Endothelial cell of umbilical vein (primary cell): Measurements from ENCODE around the gene SEMA5A. TPM values are rescaled to one million over a fixed set of nuclear protein-coding genes. Genes with fewer than 3 reads are reported as not detected.

Source experiments
- BruUV-seq: library from RNA; stranded (reverse); fragments of 400-500 nt; replicated peaks from 2 replicates; lab custom pipeline; 2021; lab: Mats Ljungman, UMichigan
- CTCF ChIA-PET: fragments of 300-600, 350-600 bp; sonication (Branson Sonifier 250); formaldehyde crosslinking; loops from one replicate; lab custom pipeline; 2021; ENCODE audit warnings: antibody characterized with exemption, inconsistent platforms; lab: Charles Lee
- POLR2A ChIA-PET: fragments of 300-600, 350-600 bp; sonication (Branson Sonifier 250); formaldehyde crosslinking; loops from one replicate; lab custom pipeline; 2021; ENCODE audit warnings: antibody characterized with exemption, inconsistent platforms; lab: Charles Lee
- DNase-seq: peaks from one replicate; pipeline ENCODE4 v3.0.0-alpha.2; 2011; ENCODE audit warnings: low read depth, low spot score
- FAIRE-seq: peaks from 2 replicates; lab custom pipeline; 2011; peaks lifted over from hg19 to GRCh38; lab: Jason Lieb, UNC
- H2AFZ ChIP-seq: 2 replicates; pipeline ENCODE4 v1.6.0; 2012; ENCODE audit warnings: low read depth, low read length, control low read depth, inconsistent platforms
- H3K27ac ChIP-seq: 2 replicates; pipeline ENCODE4 v1.5.1; 2011; ENCODE audit warnings: low read depth, mild to moderate bottlenecking, control low read depth, low read length, moderate library complexity; ENCODE audit not compliant: insufficient read depth
- H3K27me3 ChIP-seq, 2 experiments: 2 replicates each; pipeline versions ENCODE4 v1.6.0 to v1.6.1; 2011; ENCODE audit warnings: low read length in 2 of 2, mixed read lengths in 1 of 2; ENCODE audit not compliant: control insufficient read depth in 2 of 2, insufficient read depth in 2 of 2
- H3K36me3 ChIP-seq, 2 experiments: 2 replicates in 1 of 2; 3 replicates in 1 of 2; pipeline ENCODE4 v1.5.1; 2011; ENCODE audit warnings: low read length in 2 of 2, mild to moderate bottlenecking in 1 of 2, moderate library complexity in 1 of 2; ENCODE audit not compliant: control insufficient read depth in 2 of 2, insufficient read depth in 2 of 2; ENCODE audit errors: extremely low read depth in 1 of 2
- H3K4me1 ChIP-seq: 3 replicates; pipeline ENCODE4 v1.5.1; 2011; ENCODE audit warnings: mild to moderate bottlenecking, low read length; ENCODE audit not compliant: control insufficient read depth, insufficient read depth; ENCODE audit errors: extremely low read depth
- H3K4me2 ChIP-seq: 2 replicates; pipeline ENCODE4 v1.6.1; 2011; ENCODE audit warnings: low read length, control low read depth, mixed read lengths; ENCODE audit not compliant: insufficient read depth
- H3K4me3 ChIP-seq, 3 experiments: fragments of 200-600 bp in 1 of 3; sonication (generic), shearing (Covaris generic) in 1 of 3; replicated peaks in 1 of 3; 2 replicates each; pipeline ENCODE4 v1.5.1; 2011 to 2016; ENCODE audit warnings: control low read depth in 3 of 3, low read length in 3 of 3, mild to moderate bottlenecking in 2 of 3, inconsistent platforms in 1 of 3, low read depth in 1 of 3, moderate library complexity in 1 of 3; ENCODE audit not compliant: insufficient read depth in 1 of 3
- H3K79me2 ChIP-seq: 2 replicates; pipeline ENCODE4 v1.6.0; 2012; ENCODE audit warnings: low read length, inconsistent platforms; ENCODE audit not compliant: control insufficient read depth, insufficient read depth
- H3K9ac ChIP-seq: replicated peaks from 2 replicates; pipeline ENCODE3; 2011; ENCODE audit warnings: low read length, control low read depth; ENCODE audit not compliant: insufficient read depth; ENCODE audit errors: extremely low read depth
- H3K9me1 ChIP-seq: replicated peaks from 3 replicates; pipeline ENCODE4 v1.6.0; 2011; ENCODE audit warnings: mild to moderate bottlenecking, low read length; ENCODE audit not compliant: control insufficient read depth, insufficient read depth; ENCODE audit errors: extremely low read depth
- H3K9me3 ChIP-seq: replicated peaks from 2 replicates; pipeline ENCODE4 v1.5.1; 2012; ENCODE audit warnings: low read length, inconsistent platforms; ENCODE audit not compliant: control insufficient read depth, insufficient read depth
- H4K20me1 ChIP-seq: replicated peaks from 2 replicates; pipeline ENCODE3; 2011; ENCODE audit warnings: mild to moderate bottlenecking, low read length; ENCODE audit not compliant: control insufficient read depth, insufficient read depth; ENCODE audit errors: extremely low read depth
- EZH2 ChIP-seq: IDR thresholded peaks from 2 replicates; pipeline ENCODE4 v1.6.1; 2012; ENCODE audit warnings: borderline replicate concordance, low read depth, mild to moderate bottlenecking, moderate library complexity, low read length, inconsistent platforms; ENCODE audit not compliant: severe bottlenecking
- FOS ChIP-seq: IDR thresholded peaks from 2 replicates; pipeline ENCODE4 v1.6.1; 2011; ENCODE audit warnings: mild to moderate bottlenecking, low read length, moderate library complexity, borderline replicate concordance; ENCODE audit not compliant: insufficient read depth
- JUN ChIP-seq: IDR thresholded peaks from 2 replicates; pipeline ENCODE4 v1.6.1; 2011; ENCODE audit warnings: borderline replicate concordance, low read depth; ENCODE audit not compliant: insufficient read length, insufficient read depth
- MYC ChIP-seq: IDR thresholded peaks from one replicate; pipeline ENCODE4 v1.6.1; 2011; ENCODE audit warnings: mild to moderate bottlenecking, low read depth, low read length
- POLR2A ChIP-seq: IDR thresholded peaks from 2 replicates; pipeline ENCODE4 v1.6.1; 2012; ENCODE audit warnings: low read depth, mild to moderate bottlenecking, control low read depth, low read length
- POLR2AphosphoS5 ChIP-seq: IDR thresholded peaks from 2 replicates; pipeline ENCODE4 v1.6.1; 2012; ENCODE audit warnings: low read depth, mild to moderate bottlenecking, control low read depth, low read length, moderate library complexity; ENCODE audit not compliant: insufficient read depth
- dilution Hi-C: fragments of 300-500 bp; cut with MboI; formaldehyde crosslinking; loops from one replicate; pipeline ENCODE4 v1.15.0; 2019; ENCODE audit warnings: low sequenced_read_pairs; ENCODE audit not compliant: extremely low pct_ligation_motif_present
- intact Hi-C: fragments of 100-400 bp; cut with micrococcal nuclease; formaldehyde crosslinking; loops from one replicate; pipeline ENCODE4 v1.10.0; 2022
- polyA plus RNA-seq, 4 experiments: library from polyadenylated mRNA; depleted of rRNA in 3 of 4; stranded (reverse) in 3 of 4; unstranded in 1 of 4; fragments of >200 nt; gene quantifications; 2 replicates each; pipeline versions ENCODE4 v1.2.1 to v1.2.3, GENCODE V29; 2011 to 2012; ENCODE audit warnings: missing spikeins in 1 of 4
- total RNA-seq: library from RNA; stranded (reverse); gene quantifications from 2 replicates; pipeline ENCODE4 v1.2.3, GENCODE V29; 2021
- TF ChIP-seq, protein P1 (sequence below), 2 donors: IDR thresholded peaks; 1 replicate in 1 of 2; 2 replicates in 1 of 2; pipeline ENCODE4 v1.5.1; 2011; ENCODE audit warnings: low read length in 2 of 2, mild to moderate bottlenecking in 2 of 2, moderate library complexity in 2 of 2, control low read depth in 1 of 2, inconsistent platforms in 1 of 2, low read depth in 1 of 2; ENCODE audit not compliant: insufficient read depth in 1 of 2; ENCODE audit errors: extremely low read depth in 1 of 2
- TF ChIP-seq, protein P2 (sequence below): IDR thresholded peaks from 2 replicates; pipeline ENCODE4 v1.6.1; 2011; ENCODE audit not compliant: insufficient read depth, insufficient read length

SEMA5A gene
- total and polyA plus RNA-seq, 2 donors (not counting 3 experiments of a cell fraction or from before 2014, with no cell fraction given): 0.04 to 0.06 TPM

DNA sequence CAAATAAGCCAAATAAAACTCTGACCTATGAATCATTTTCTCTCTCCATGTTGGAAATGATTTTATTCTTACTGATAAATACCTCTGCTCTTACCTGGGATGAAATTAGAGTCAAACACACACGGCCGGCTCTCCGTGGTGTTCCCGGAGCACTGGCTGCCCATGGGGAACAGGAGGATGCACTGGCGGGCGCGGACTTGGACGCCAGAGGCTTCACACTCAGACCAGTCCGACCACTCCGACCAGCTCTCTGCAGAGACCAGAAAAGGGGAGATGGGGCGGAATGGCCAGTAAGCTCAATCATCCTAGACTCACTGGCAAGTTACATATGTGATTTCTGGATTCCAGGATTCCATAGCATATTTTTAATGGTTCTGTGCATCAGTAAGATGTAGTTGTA is 494.1 kb downstream of the SEMA5A start:
- Histone ChIP-seq H3K27ac (no peak overlapping the region), H3K79me2 (no peaks in the 10 kb centered on the region), H4K20me1 (no peaks in the 10 kb centered on the region), H3K36me3 (no peaks in the 10 kb centered on the region), H3K4me2 (no peak overlapping the region), H3K4me1 (no peaks in the 10 kb centered on the region), H3K27me3 (no peaks in the 10 kb centered on the region), H3K9ac (no peak overlapping the region), H3K9me3 (no peaks in the 10 kb centered on the region), H3K9me1 (no peaks in the 10 kb centered on the region), H3K4me3 (no peak overlapping the region), H2AFZ (no peak overlapping the region)
- no peak for FAIRE-seq
- ChIA-PET CTCF (no interaction called here), POLR2A (no interaction called here)
- no TSS peak for BruUV-seq
- TF ChIP-seq JUN (no peak), MYC (no peak)
- no peak for DNase-seq
- intact Hi-C loops: no loop called here
- dilution Hi-C loops: no loop called here

DNA sequence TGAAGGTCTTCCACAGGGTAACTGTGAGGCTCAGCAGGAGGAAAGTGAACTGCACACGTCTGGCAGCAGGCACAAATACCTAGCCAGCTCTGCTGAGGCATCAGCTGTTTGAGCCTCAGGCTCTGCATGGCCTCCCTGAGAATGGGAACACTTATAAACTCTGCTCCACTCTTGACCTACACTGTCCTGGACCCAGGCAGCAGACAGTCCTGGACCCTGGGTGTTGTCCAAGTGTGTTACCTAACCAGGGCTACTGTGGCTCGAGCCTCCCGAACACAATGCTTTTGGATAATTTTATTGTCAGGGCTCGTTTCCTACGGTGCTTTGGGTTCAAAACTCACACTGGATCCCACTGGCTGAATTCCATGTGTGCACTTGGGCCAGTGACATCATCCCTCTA is 497.9 kb downstream of the SEMA5A start:
- H3K4me3 ChIP-seq: no peak overlapping the region
- dilution Hi-C loops: no loop called here
- H3K4me2 ChIP-seq: no peak overlapping the region
- no peak for TF ChIP-seq MYC
- no peak for TF ChIP-seq POLR2AphosphoS5
- TF ChIP-seq, protein P1, sequence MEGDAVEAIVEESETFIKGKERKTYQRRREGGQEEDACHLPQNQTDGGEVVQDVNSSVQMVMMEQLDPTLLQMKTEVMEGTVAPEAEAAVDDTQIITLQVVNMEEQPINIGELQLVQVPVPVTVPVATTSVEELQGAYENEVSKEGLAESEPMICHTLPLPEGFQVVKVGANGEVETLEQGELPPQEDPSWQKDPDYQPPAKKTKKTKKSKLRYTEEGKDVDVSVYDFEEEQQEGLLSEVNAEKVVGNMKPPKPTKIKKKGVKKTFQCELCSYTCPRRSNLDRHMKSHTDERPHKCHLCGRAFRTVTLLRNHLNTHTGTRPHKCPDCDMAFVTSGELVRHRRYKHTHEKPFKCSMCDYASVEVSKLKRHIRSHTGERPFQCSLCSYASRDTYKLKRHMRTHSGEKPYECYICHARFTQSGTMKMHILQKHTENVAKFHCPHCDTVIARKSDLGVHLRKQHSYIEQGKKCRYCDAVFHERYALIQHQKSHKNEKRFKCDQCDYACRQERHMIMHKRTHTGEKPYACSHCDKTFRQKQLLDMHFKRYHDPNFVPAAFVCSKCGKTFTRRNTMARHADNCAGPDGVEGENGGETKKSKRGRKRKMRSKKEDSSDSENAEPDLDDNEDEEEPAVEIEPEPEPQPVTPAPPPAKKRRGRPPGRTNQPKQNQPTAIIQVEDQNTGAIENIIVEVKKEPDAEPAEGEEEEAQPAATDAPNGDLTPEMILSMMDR (IDR thresholded peaks at IDR 0.05; ENCODE audit: extremely low read depth in 1 of 2, insufficient read depth in 1 of 2, low read depth in 1 of 2, low read length in 2 of 2): no peak
- no peak for TF ChIP-seq EZH2
- no peak for TF ChIP-seq POLR2A
- TF ChIP-seq, protein P2, sequence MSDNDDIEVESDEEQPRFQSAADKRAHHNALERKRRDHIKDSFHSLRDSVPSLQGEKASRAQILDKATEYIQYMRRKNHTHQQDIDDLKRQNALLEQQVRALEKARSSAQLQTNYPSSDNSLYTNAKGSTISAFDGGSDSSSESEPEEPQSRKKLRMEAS: no peak
- TF ChIP-seq FOS: no peak
- H3K27ac ChIP-seq: no peak overlapping the region
- H3K27me3 ChIP-seq: no peaks in the 10 kb centered on the region
- no peaks in the 10 kb centered on the region for H3K4me1 ChIP-seq
- no peaks in the 10 kb centered on the region for H4K20me1 ChIP-seq
- POLR2A ChIA-PET: no interaction called here
- H3K36me3 ChIP-seq: no peaks in the 10 kb centered on the region
- no peak overlapping the region for H3K9ac ChIP-seq
- H3K79me2 ChIP-seq: no peaks in the 10 kb centered on the region
- DNase-seq (no peak), FAIRE-seq (no peak)
- H3K9me1 ChIP-seq: no peaks in the 10 kb centered on the region
- H2AFZ ChIP-seq: no peak overlapping the region
- H3K9me3 ChIP-seq: no peaks in the 10 kb centered on the region
- BruUV-seq: no TSS peak
- CTCF ChIA-PET: no interaction called here
- intact Hi-C loops: no loop called here
